A549 (cell line): Measurements from ENCODE around the gene GRAP2. TPM values are rescaled to one million over a fixed set of nuclear protein-coding genes. Genes with fewer than 3 reads are reported as not detected.

ENCODE experiments used
- ATAC-seq, 2 experiments: fragments of 200-7000 bp in 1 of 2; fragments of >200 bp in 1 of 2; cut with Nextera tagmentation in 1 of 2; cut with Tn5 transposase in 1 of 2; 3 replicates each; pipeline versions ENCODE4 v1.8.0 to v1.9.1; 2018 to 2020; ENCODE audit warnings: mild to moderate bottlenecking in 1 of 2, moderate library complexity in 1 of 2
- CTCF ChIA-PET: fragments of 300-600 bp; sonication (Branson Sonifier 250); formaldehyde crosslinking; extraction: SDS; loops from one replicate; lab custom pipeline; 2021; ENCODE audit warnings: antibody characterized with exemption, inconsistent platforms; lab: Yijun Ruan, JAX
- POLR2A ChIA-PET: fragments of 350-600 bp; formaldehyde crosslinking; extraction: SDS; loops from one replicate; lab custom pipeline; 2021; ENCODE audit warnings: antibody characterized with exemption, inconsistent platforms; lab: Yijun Ruan, JAX
- DNase-seq, 2 experiments: peaks; one replicate each; pipeline versions ENCODE4 v3.0.0 to v3.0.0-alpha.2; 2011 to 2016; ENCODE audit warnings: low read depth in 1 of 2, low spot score in 1 of 2
- FAIRE-seq: peaks from 2 replicates; lab custom pipeline; 2011; peaks lifted over from hg19 to GRCh38; lab: Jason Lieb, UNC
- H3K27ac ChIP-seq, 2 experiments: fragments of >200 bp; sonication (Bioruptor Twin); formaldehyde crosslinking; 3 replicates each; pipeline ENCODE4 v1.5.1; 2016 to 2017
- H3K4me1 ChIP-seq: fragments of >200 bp; sonication (Bioruptor Twin); formaldehyde crosslinking; 3 replicates; pipeline ENCODE4 v1.6.1; 2016
- H3K4me2 ChIP-seq: fragments of >200 bp; sonication (Bioruptor Twin); formaldehyde crosslinking; 3 replicates; pipeline ENCODE4 v1.6.1; 2016
- H3K4me3 ChIP-seq: fragments of >200 bp; sonication (Bioruptor Twin); formaldehyde crosslinking; 3 replicates; pipeline ENCODE4 v1.5.1; 2016
- H3K9me3 ChIP-seq: fragments of >200 bp; sonication (Bioruptor Twin); formaldehyde crosslinking; 3 replicates; pipeline ENCODE4 v1.6.1; 2016
- CBX2 ChIP-seq: fragments of 200-600 bp; sonication (generic); IDR thresholded peaks from 2 replicates; pipeline ENCODE4 v1.6.1; 2016; ENCODE audit warnings: low read depth, mild to moderate bottlenecking, borderline replicate concordance
- CBX8 ChIP-seq: fragments of 200-600 bp; sonication (generic); IDR thresholded peaks from 2 replicates; pipeline ENCODE4 v1.6.1; 2016
- E2F6 ChIP-seq: IDR thresholded peaks from 2 replicates; pipeline ENCODE4 v1.6.1; 2012; ENCODE audit warnings: low read depth, borderline replicate concordance
- EHMT2 ChIP-seq: fragments of 200-600 bp; sonication (generic); IDR thresholded peaks from 2 replicates; pipeline ENCODE4 v1.6.1; 2016; ENCODE audit warnings: antibody characterized with exemption, low read depth, mild to moderate bottlenecking, moderate library complexity
- ESRRA ChIP-seq: fragments of 150-350 bp; IDR thresholded peaks from 2 replicates; pipeline ENCODE4 v1.6.1; 2014; ENCODE audit warnings: mild to moderate bottlenecking, low read length, borderline replicate concordance
- GATA3 ChIP-seq: IDR thresholded peaks from 2 replicates; pipeline ENCODE4 v1.6.1; 2012; ENCODE audit warnings: borderline replicate concordance
- HEYL ChIP-seq: fragments of 250-450 bp; sonication (Bioruptor Pico); IDR thresholded peaks from 2 replicates; pipeline ENCODE4 v1.8.0; 2021; ENCODE audit warnings: mild to moderate bottlenecking, moderate library complexity
- HOXB13 ChIP-seq: fragments of 250-450 bp; sonication (Bioruptor Pico); IDR thresholded peaks from 2 replicates; pipeline ENCODE4 v1.5.0; 2020; ENCODE audit warnings: low read depth, mild to moderate bottlenecking, moderate library complexity
- HOXB5 ChIP-seq: fragments of 250-450 bp; sonication (Bioruptor Pico); IDR thresholded peaks from 2 replicates; pipeline ENCODE4 v1.5.0; 2020; ENCODE audit warnings: mild to moderate bottlenecking, moderate library complexity
- MAFK ChIP-seq: fragments of 450-650 bp; IDR thresholded peaks from 2 replicates; pipeline ENCODE4 v1.6.1; 2014; ENCODE audit not compliant: partially characterized antibody
- MAX ChIP-seq: IDR thresholded peaks from 2 replicates; pipeline ENCODE4 v1.6.1; 2012
- NFE2L2 ChIP-seq: fragments of 150-350 bp; conservative IDR thresholded peaks from 2 replicates; pipeline ENCODE4 v1.6.1; 2014; ENCODE audit warnings: low read length
- NR3C1 ChIP-seq: fragments of >200 bp; sonication (Bioruptor Twin); formaldehyde crosslinking; IDR thresholded peaks from 3 replicates; pipeline ENCODE4 v1.6.1; 2017
- PHF8 ChIP-seq: fragments of 200-600 bp; sonication (generic); IDR thresholded peaks from 2 replicates; pipeline ENCODE4 v1.6.1; 2016; ENCODE audit warnings: low read depth, mild to moderate bottlenecking, antibody characterized with exemption, moderate library complexity, borderline replicate concordance
- RARB ChIP-seq: fragments of 250-450 bp; sonication (Bioruptor Pico); IDR thresholded peaks from 2 replicates; pipeline ENCODE4 v1.8.0; 2021; ENCODE audit warnings: mild to moderate bottlenecking, moderate library complexity
- REST ChIP-seq: fragments of 200-600 bp; sonication (generic); IDR thresholded peaks from 2 replicates; pipeline ENCODE4 v1.6.1; 2016; ENCODE audit warnings: antibody characterized with exemption, mild to moderate bottlenecking, moderate library complexity
- RFX5 ChIP-seq: fragments of 450-650 bp; IDR thresholded peaks from 2 replicates; pipeline ENCODE4 v1.7.1; 2014; ENCODE audit warnings: antibody characterized with exemption, mild to moderate bottlenecking, moderate library complexity
- RNF2 ChIP-seq: fragments of 200-600 bp; sonication (generic); IDR thresholded peaks from 2 replicates; pipeline ENCODE4 v1.6.1; 2016; ENCODE audit warnings: low read depth, mild to moderate bottlenecking, antibody characterized with exemption, moderate library complexity, borderline replicate concordance
- SMC3 ChIP-seq: fragments of >200 bp; sonication (Bioruptor Twin); formaldehyde crosslinking; IDR thresholded peaks from 3 replicates; pipeline ENCODE4 v1.6.1; 2018; ENCODE audit warnings: inconsistent platforms
- SREBF2 ChIP-seq: fragments of 450-650 bp; IDR thresholded peaks from 2 replicates; pipeline ENCODE4 v1.6.1; 2014; ENCODE audit warnings: mild to moderate bottlenecking, moderate library complexity
- TP53 ChIP-seq: fragments of 250-450 bp; sonication (Bioruptor Pico); IDR thresholded peaks from 2 replicates; pipeline ENCODE4 v1.5.0; 2021; ENCODE audit warnings: mild to moderate bottlenecking, moderate library complexity
- ZNF302 ChIP-seq: fragments of 250-450 bp; sonication (Bioruptor Pico); IDR thresholded peaks from 2 replicates; pipeline ENCODE4 v1.9.0; 2021; ENCODE audit warnings: inconsistent platforms, mild to moderate bottlenecking, moderate library complexity
- ZSCAN20 ChIP-seq: fragments of 250-450 bp; sonication (Bioruptor Pico); IDR thresholded peaks from 2 replicates; pipeline ENCODE4 v1.8.0; 2022; ENCODE audit warnings: mild to moderate bottlenecking, moderate library complexity
- WGBS: methylation state at CpG from one replicate; pipeline ENCODE4 v1.1.6; 2017; ENCODE audit errors: missing lambda C conversion rate; 5-methylcytosine and 5-hydroxymethylcytosine counted together
- polyA plus RNA-seq, 4 experiments: library from polyadenylated mRNA; depleted of rRNA in 3 of 4; stranded (reverse); fragments of >200 nt; fragmentation: RNase III in 1 of 4; extraction: RNeasy Plus Mini Kit Qiagen cat#74134 plus additional on column Dnase treatment in 1 of 4; gene quantifications; 2 replicates in 3 of 4; 3 replicates in 1 of 4; pipeline ENCODE4 v1.2.3, GENCODE V29; 2011 to 2017
- TF ChIP-seq, protein P1 (sequence below): fragments of >200 bp; sonication (Bioruptor Twin); formaldehyde crosslinking; IDR thresholded peaks from 3 replicates; pipeline ENCODE4 v1.5.1; 2016
- TF ChIP-seq, protein P2 (sequence below): fragments of 450-650 bp; IDR thresholded peaks from 2 replicates; pipeline ENCODE4 v1.6.1; 2014; ENCODE audit warnings: antibody characterized with exemption

Gene GRAP2
- polyA plus RNA-seq, 2 of the 4 experiments (the other 2 are of a cell fraction), result not detected

- TF ChIP-seq REST, result no peak
- TF ChIP-seq, protein P1, sequence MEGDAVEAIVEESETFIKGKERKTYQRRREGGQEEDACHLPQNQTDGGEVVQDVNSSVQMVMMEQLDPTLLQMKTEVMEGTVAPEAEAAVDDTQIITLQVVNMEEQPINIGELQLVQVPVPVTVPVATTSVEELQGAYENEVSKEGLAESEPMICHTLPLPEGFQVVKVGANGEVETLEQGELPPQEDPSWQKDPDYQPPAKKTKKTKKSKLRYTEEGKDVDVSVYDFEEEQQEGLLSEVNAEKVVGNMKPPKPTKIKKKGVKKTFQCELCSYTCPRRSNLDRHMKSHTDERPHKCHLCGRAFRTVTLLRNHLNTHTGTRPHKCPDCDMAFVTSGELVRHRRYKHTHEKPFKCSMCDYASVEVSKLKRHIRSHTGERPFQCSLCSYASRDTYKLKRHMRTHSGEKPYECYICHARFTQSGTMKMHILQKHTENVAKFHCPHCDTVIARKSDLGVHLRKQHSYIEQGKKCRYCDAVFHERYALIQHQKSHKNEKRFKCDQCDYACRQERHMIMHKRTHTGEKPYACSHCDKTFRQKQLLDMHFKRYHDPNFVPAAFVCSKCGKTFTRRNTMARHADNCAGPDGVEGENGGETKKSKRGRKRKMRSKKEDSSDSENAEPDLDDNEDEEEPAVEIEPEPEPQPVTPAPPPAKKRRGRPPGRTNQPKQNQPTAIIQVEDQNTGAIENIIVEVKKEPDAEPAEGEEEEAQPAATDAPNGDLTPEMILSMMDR, result no peak
- TF ChIP-seq SMC3, result no peak
- no peak for TF ChIP-seq ZNF302 (CRISPR knock-in tag)
- TF ChIP-seq PHF8, result no peak
- no peak for TF ChIP-seq SREBF2
- TF ChIP-seq MAX, result no peak
- TF ChIP-seq ESRRA, result no peak
- no peak for TF ChIP-seq CBX2
- no peak for TF ChIP-seq TP53
- no peak for TF ChIP-seq HEYL (CRISPR knock-in tag)
- TF ChIP-seq EHMT2, result no peak
- TF ChIP-seq ZSCAN20 (CRISPR knock-in tag), result no peak
- no peak overlapping the region for H3K4me2 ChIP-seq
- DNase-seq (no peak), ATAC-seq (no peak), FAIRE-seq (no peak)
- ChIA-PET POLR2A (no interaction called here), CTCF (no interaction called here)
- H3K27ac ChIP-seq, result no peak overlapping the region
- no peak overlapping the region for H3K4me3 ChIP-seq
- no peaks in the 10 kb centered on the region for H3K4me1 ChIP-seq
- H3K9me3 ChIP-seq, result no peaks in the 10 kb centered on the region
- 18% methylated on average over 3 of the region's 3 CpGs for WGBS
These were observed 3.0 kb upstream of the GRAP2 start for GRCh38 chr22:39897841-39898240.

DNA sequence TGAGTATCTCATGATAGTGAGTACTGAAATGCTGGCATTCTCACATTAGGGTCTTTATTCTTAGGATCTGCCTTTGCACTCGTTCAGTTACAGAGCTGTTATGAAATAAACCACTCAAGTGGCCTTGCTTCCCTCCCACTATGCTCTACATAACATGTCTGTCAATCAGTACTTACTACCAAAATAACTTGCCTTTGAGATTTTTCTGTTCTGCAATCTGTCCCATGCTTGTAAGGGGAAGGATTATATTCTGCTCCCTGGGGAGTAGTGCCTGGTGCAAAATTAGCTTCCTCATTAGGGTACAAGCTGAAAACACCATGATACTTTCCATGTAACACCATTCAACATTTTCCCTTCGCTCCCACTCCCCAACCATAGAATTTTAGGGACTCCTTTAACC lies 1.9 kb upstream of the GRAP2 start:
- H3K4me2 ChIP-seq, result no peak overlapping the region
- no peaks in the 10 kb centered on the region for H3K9me3 ChIP-seq
- no peak for DNase-seq
- CTCF ChIA-PET, result no interaction called here
- ATAC-seq, result no peak
- no peak overlapping the region for H3K4me3 ChIP-seq
- H3K27ac ChIP-seq, result no peak overlapping the region
- POLR2A ChIA-PET, result no interaction called here
- 5% methylated on average over 2 of the region's 2 CpGs for WGBS
- H3K4me1 ChIP-seq, result no peaks in the 10 kb centered on the region
- FAIRE-seq, result no peak
- TF ChIP-seq HOXB5, result no peak
- no peak for TF ChIP-seq RARB (CRISPR knock-in tag)
- no peak for TF ChIP-seq ZSCAN20 (CRISPR knock-in tag)
- TF ChIP-seq RFX5, result no peak
- TF ChIP-seq HOXB13, result no peak
- TF ChIP-seq CBX8, result no peak
- TF ChIP-seq ESRRA, result no peak
- TF ChIP-seq GATA3, result no peak
- TF ChIP-seq NFE2L2, result no peak
- TF ChIP-seq RNF2, result no peak
- no peak for TF ChIP-seq MAFK
- TF ChIP-seq NR3C1, result no peak
- TF ChIP-seq, protein P2, sequence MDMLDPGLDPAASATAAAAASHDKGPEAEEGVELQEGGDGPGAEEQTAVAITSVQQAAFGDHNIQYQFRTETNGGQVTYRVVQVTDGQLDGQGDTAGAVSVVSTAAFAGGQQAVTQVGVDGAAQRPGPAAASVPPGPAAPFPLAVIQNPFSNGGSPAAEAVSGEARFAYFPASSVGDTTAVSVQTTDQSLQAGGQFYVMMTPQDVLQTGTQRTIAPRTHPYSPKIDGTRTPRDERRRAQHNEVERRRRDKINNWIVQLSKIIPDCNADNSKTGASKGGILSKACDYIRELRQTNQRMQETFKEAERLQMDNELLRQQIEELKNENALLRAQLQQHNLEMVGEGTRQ, result no peak
- no peak for TF ChIP-seq E2F6
